Measurements from ENCODE around the gene OR2T10.

DNA sequence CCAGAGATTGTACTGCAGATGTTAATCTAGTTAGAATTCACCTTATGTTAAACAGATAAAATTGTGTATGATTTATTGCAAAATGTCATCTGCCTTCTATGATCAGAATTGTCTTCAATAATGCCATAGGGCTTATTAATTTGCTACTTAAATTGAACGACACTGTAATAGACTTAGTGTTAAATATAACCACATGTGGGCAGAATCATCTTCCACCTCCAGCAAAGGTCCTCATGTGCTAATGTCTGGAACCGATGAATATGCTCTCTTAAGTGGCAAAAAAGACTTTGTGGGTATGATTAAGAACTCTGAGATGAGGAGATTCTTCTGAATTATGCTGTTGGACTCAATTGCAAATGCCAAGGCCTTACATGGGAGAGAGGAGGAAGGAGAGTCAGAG, 33.1 kb upstream of the OR2T10 start:
- TF ChIP-seq, protein P1, sequence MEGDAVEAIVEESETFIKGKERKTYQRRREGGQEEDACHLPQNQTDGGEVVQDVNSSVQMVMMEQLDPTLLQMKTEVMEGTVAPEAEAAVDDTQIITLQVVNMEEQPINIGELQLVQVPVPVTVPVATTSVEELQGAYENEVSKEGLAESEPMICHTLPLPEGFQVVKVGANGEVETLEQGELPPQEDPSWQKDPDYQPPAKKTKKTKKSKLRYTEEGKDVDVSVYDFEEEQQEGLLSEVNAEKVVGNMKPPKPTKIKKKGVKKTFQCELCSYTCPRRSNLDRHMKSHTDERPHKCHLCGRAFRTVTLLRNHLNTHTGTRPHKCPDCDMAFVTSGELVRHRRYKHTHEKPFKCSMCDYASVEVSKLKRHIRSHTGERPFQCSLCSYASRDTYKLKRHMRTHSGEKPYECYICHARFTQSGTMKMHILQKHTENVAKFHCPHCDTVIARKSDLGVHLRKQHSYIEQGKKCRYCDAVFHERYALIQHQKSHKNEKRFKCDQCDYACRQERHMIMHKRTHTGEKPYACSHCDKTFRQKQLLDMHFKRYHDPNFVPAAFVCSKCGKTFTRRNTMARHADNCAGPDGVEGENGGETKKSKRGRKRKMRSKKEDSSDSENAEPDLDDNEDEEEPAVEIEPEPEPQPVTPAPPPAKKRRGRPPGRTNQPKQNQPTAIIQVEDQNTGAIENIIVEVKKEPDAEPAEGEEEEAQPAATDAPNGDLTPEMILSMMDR (IDR thresholded peaks at IDR 0.05) = no peak
- TF ChIP-seq POLR2A (IDR thresholded peaks at IDR 0.05) = no peak

All from Peyer's patch (tissue), 4 donors.